Activated naive CD8-positive, alpha-beta T cell (primary cell): ENCODE data around the gene HSF4.

Experiments used
- H3K27ac Mint-ChIP-seq: one replicate; pipeline ENCODE4 v1.8.0; 2021; ENCODE audit warnings: mixed read lengths
- H3K27me3 Mint-ChIP-seq: one replicate; pipeline ENCODE4 v1.8.0; 2021; ENCODE audit warnings: mixed read lengths
- H3K36me3 Mint-ChIP-seq: one replicate; pipeline ENCODE4 v1.8.0; 2021; ENCODE audit warnings: mixed read lengths
- H3K4me1 Mint-ChIP-seq: one replicate; pipeline ENCODE4 v1.8.0; 2021; ENCODE audit warnings: low read depth, mixed read lengths
- H3K4me3 Mint-ChIP-seq: one replicate; pipeline ENCODE4 v1.8.0; 2021; ENCODE audit warnings: mild to moderate bottlenecking, mixed read lengths
- H3K9me3 Mint-ChIP-seq: one replicate; pipeline ENCODE4 v1.8.0; 2021; ENCODE audit warnings: low read depth, mixed read lengths

The HSF4 gene

GRCh38 chr16:67206129-67206837, 41.7 kb downstream of the HSF4 start:
- Mint-ChIP-seq H3K27me3 (no peaks in the 10 kb centered on the region), H3K36me3 (no peaks in the 10 kb centered on the region), H3K4me1 (no peaks in the 10 kb centered on the region), H3K4me3 (no peak overlapping the region), H3K9me3 (no peaks in the 10 kb centered on the region), H3K27ac (no peak overlapping the region)

GRCh38 chr16:67206838-67207248, 42.3 kb downstream of the HSF4 start:
- Mint-ChIP-seq H3K27me3 (no peaks in the 10 kb centered on the region), H3K9me3 (no peaks in the 10 kb centered on the region), H3K4me3 (no peak overlapping the region), H3K27ac (no peak overlapping the region), H3K4me1 (no peaks in the 10 kb centered on the region), H3K36me3 (no peaks in the 10 kb centered on the region)

DNA sequence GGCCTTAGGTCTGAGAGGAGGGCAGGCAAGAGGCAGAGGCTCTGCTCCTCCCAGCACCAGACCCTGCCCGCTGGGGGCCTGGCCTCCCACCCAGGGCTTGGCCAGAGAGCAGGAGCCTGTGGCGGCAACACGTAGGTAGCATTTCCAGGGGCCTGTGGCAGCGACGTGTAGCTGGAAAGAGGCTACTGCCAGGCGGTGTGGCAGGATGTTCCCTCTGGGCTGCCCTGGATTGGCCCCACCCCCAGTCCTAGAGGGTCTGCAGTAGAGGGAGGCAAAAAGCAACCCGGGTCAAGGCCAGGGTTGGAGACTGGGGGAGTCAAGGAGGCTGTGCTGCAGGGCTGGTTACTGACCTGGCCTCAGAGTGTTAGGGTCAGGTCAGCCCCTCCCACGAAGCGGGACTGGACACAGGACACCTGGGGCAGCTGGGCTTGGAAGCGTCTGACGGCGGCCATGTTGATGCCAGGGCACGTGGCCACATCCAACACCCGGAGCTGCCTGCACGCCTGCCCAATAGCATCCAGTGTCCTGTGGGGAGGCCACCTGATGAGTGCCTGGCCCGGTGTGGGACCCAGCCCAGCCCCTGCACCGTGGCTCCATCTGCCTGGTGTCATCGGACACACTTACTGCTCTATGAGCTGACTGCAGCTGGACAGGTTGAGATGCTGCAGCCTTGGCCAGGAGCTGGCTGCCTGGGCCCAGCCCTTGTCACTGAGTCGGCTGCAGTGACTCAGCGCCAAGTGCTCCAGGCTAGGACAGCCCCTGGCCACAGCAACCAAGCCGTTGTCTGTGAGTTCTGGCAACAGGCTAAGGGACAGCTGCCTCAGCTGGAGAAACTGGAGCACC, 42.9 kb downstream of the HSF4 start:
- Mint-ChIP-seq H3K9me3 (no peaks in the 10 kb centered on the region), H3K4me1 (no peaks in the 10 kb centered on the region), H3K4me3 (no peak overlapping the region), H3K27me3 (no peaks in the 10 kb centered on the region), H3K36me3 (no peaks in the 10 kb centered on the region), H3K27ac (no peak overlapping the region)

- no peaks in the 10 kb centered on the region for H3K36me3 Mint-ChIP-seq
- H3K4me3 Mint-ChIP-seq: no peak overlapping the region
- H3K4me1 Mint-ChIP-seq: no peaks in the 10 kb centered on the region
- H3K9me3 Mint-ChIP-seq: no peaks in the 10 kb centered on the region
- no peak overlapping the region for H3K27ac Mint-ChIP-seq
- H3K27me3 Mint-ChIP-seq: no peaks in the 10 kb centered on the region
Measured at GRCh38 chr16:67208154-67208896, 43.8 kb downstream of the HSF4 start.

DNA sequence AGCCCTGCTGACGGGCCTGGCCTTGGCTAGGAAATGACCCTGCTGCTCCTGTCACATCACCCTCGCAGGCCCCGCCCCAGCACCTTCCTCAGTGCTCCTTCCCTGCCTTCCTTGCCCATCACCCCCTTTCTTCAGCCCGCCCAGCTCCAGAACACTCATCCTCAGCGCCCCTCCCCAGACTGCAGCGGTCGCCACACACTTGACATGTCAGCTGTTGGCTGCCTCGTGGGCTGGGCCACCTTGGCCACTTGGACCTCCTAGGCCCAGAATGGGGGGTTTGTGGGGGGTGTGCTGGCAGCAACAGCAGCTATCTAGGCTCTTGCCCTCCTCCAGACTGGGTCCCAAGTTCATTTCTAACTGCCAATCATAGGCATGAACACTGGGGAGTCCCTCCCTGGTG, 45.0 kb downstream of the HSF4 start:
- no peaks in the 10 kb centered on the region for H3K27me3 Mint-ChIP-seq

GRCh38 chr16:67210069-67210937, 45.8 kb downstream of the HSF4 start:
- no peak overlapping the region for H3K4me3 Mint-ChIP-seq
- no peaks in the 10 kb centered on the region for H3K36me3 Mint-ChIP-seq
- H3K4me1 Mint-ChIP-seq: no peaks in the 10 kb centered on the region
- H3K9me3 Mint-ChIP-seq: no peaks in the 10 kb centered on the region
- H3K27ac Mint-ChIP-seq: no peak overlapping the region
- H3K27me3 Mint-ChIP-seq: no peaks in the 10 kb centered on the region

More for the DNA sequence above, 45.0 kb downstream of the HSF4 start:
- no peaks in the 10 kb centered on the region for H3K4me1 Mint-ChIP-seq
- H3K4me3 Mint-ChIP-seq: no peak overlapping the region
- H3K9me3 Mint-ChIP-seq: no peaks in the 10 kb centered on the region
- no peak overlapping the region for H3K27ac Mint-ChIP-seq
- no peaks in the 10 kb centered on the region for H3K36me3 Mint-ChIP-seq

GRCh38 chr16:67211674-67212073, 47.1 kb downstream of the HSF4 start:
- no peaks in the 10 kb centered on the region for H3K4me1 Mint-ChIP-seq
- peaks cover 3% of the 10 kb centered on the region for H3K36me3 Mint-ChIP-seq
- H3K9me3 Mint-ChIP-seq: no peaks in the 10 kb centered on the region
- H3K4me3 Mint-ChIP-seq: no peak overlapping the region
- H3K27ac Mint-ChIP-seq: no peak overlapping the region
- no peaks in the 10 kb centered on the region for H3K27me3 Mint-ChIP-seq

DNA sequence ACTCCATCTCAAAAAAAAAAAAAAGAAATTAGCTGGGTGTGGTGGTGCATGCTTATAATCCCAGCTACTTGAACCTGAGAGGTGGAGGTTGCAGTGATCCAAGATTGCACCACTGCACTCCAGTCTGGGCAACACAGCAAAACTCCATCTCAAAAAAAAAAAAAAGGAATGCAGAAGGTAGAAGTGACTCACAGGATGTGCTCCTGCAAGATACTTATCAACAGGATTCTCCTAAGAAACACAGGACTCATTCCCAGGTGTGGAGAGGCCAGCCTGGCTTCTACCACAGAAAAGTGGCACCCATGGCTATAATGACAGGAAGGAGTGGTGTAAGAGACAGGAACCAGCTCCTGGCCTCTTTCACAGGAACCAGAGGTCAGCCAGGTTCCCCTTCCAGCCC, 48.2 kb downstream of the HSF4 start:
- no peak overlapping the region for H3K27ac Mint-ChIP-seq
- H3K4me3 Mint-ChIP-seq: no peak overlapping the region
- H3K27me3 Mint-ChIP-seq: no peaks in the 10 kb centered on the region
- H3K36me3 Mint-ChIP-seq: peaks cover 11% of the 10 kb centered on the region
- no peaks in the 10 kb centered on the region for H3K4me1 Mint-ChIP-seq
- H3K9me3 Mint-ChIP-seq: no peaks in the 10 kb centered on the region

DNA sequence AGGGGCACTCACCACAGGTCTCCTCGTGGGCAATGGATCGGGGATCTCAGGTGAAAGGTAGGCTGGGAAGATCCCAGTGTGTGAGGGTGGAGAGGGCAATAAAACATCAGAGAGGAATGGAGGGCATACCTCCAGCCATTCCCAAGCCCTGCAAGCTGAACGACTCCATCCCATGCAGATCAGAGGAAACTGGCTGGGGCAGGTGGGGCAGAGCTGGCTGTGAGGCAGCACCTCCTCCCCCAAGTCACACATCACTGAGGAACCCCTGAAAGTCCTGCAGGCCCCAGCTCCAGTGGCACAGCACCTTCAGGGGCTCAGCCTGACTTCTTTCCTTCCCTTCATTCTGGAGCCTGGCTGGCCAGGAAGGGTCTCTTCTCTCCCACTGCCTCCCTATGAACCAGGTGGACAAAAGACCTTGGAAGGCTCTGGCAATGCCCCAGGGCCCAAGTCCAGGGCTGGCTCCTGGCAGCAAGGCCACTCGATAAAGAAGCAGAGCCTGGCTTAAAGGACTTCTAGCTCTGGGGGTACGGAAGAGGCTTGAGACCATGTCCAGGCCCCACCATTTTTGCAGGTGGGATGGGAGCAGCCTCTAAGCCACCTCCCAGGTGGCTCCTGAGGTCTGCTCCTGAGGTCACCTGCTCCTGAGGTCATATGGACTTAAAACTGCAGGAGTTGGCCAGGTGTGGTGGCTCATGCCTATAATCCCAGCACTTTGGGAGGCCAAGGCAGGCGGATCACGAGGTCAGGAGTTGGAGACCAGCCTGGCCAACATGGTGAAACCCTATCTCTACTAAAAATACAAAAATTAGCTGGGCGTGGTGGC, 48.9 kb downstream of the HSF4 start:
- no peaks in the 10 kb centered on the region for H3K4me1 Mint-ChIP-seq
- H3K36me3 Mint-ChIP-seq: peaks cover 11% of the 10 kb centered on the region
- no peaks in the 10 kb centered on the region for H3K9me3 Mint-ChIP-seq
- H3K4me3 Mint-ChIP-seq: no peak overlapping the region
- H3K27ac Mint-ChIP-seq: no peak overlapping the region
- no peaks in the 10 kb centered on the region for H3K27me3 Mint-ChIP-seq

- Mint-ChIP-seq H3K4me3 (no peak overlapping the region), H3K36me3 (peaks cover 11% of the 10 kb centered on the region), H3K27ac (no peak overlapping the region), H3K4me1 (no peaks in the 10 kb centered on the region), H3K9me3 (no peaks in the 10 kb centered on the region), H3K27me3 (no peaks in the 10 kb centered on the region)
Measured at GRCh38 chr16:67215706-67216105, 51.2 kb downstream of the HSF4 start.

- no peak overlapping the region for H3K4me3 Mint-ChIP-seq
- H3K4me1 Mint-ChIP-seq: no peaks in the 10 kb centered on the region
- H3K27me3 Mint-ChIP-seq: no peaks in the 10 kb centered on the region
- no peaks in the 10 kb centered on the region for H3K9me3 Mint-ChIP-seq
- H3K36me3 Mint-ChIP-seq: peaks cover 11% of the 10 kb centered on the region
- H3K27ac Mint-ChIP-seq: no peak overlapping the region
Measured at GRCh38 chr16:67216612-67217490, 52.3 kb downstream of the HSF4 start.
